GM19023 (cell line): ENCODE data around the gene LNX1.

Source experiments
- ATAC-seq: cut with Tn5 transposase; IDR thresholded peaks from one replicate; pipeline ENCODE4 v1.9.1; 2021; ENCODE audit warnings: mild to moderate bottlenecking, moderate library complexity; ENCODE audit not compliant: unreplicated experiment

Gene LNX1

DNA sequence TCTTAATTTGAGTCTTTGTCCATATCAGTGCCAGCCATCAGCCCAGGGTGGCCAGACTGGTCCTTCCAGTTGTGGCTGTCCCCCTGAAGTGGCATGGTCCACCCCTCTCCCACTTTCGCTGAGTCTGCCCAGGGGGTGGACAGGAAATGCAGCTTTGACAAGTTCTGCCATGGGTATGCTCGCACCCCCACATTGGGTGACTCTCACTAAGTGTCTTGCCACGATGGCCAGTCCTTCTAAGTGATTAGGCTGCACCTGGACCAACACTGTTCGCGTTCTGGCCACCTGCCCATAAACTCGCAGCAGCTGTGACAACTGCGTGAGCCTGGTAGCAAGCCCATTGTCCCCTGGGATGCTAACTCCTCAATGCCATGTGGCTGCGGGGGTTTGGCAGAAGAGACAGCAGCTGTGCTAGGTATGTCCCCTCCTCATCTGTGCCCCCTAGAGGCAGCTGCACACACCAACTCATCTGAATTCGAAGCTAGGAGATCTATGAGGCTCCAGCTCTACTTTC is 10.0 kb upstream of the LNX1 start:
- ATAC-seq = peak; percentile 69

DNA sequence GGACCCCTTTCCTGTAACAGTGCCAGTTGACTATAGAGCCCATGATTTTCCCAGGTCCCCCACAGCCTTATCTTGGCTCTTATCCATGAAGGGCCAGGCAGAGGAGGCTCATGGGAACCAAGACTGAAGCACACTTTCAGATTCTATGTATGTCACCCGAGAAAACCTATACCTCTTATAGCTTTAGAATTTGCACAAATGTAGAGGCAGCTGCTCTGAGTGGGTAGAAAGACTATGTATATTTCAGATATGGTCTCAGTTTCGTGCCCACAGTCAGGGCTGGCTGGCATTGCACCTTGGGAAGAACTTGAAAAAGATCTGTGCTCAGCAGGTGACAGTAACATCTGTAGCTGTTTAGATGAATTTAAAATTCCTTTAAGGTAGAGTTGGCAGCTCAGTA is 8.3 kb upstream of the LNX1 start:
- peak; percentile 52 for ATAC-seq

DNA sequence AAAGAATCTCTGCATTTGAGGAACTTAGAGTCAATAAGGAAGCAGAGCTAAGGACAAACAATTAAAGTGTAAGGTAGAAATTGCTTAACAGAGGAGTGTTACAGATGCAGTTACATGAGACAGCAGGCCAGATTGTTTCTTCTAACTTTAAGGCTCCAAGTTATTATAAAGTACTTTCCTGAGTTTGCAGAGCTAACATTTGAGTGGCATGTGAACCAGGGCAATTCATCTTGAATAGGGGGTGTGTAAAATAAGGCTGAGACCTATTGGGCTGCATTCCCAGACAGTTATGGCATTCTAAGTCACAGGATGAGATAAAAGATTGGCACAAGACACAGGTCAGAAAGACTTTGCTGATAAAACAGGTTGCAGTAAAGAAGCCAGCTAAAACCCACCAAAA is 7.6 kb upstream of the LNX1 start:
- no peak for ATAC-seq

DNA sequence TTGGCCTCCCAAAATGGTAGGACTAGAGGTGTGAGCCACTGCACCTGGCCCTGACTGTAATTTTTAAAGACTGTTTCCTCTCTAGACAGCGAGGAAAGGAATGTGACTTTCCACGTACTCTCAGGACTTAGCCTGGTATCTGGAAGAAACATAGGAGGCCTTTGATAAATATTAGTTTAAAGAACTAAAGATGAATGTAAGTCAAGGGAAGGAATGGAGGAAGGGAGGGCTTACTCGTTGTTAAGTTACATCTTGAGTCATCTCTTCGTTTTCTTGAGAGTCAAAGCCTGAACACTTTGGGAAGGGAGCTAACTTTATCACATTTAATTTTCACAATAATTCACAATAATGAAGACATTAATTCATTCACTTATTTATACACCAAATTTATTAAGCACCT is 7.2 kb upstream of the LNX1 start:
- ATAC-seq = no peak

- ATAC-seq = no peak
These were observed 5.6 kb upstream of the LNX1 start for GRCh38 chr4:53596901-53597300.

DNA sequence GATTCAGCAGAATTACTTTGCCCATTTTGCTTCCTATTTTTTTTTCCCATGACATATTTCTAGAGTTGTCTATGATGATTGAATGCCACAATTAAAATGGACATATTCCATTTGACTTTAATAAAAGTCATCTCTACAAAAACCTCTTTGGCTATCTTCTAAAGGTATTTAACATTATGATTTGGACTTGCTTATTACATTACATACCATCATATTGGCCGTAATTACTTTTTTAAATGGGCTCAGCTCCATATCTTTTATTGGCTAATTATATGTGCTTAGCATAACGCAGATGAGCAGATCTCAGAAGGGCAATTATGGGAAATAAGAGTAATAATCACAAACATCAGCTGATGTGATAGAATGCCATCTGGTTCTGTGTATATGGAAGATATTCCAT is 4.5 kb upstream of the LNX1 start:
- no peak for ATAC-seq

GRCh38 chr4:53595204-53595603 is 3.9 kb upstream of the LNX1 start:
- no peak for ATAC-seq

GRCh38 chr4:53593765-53594164 is 2.5 kb upstream of the LNX1 start:
- ATAC-seq = no peak

DNA sequence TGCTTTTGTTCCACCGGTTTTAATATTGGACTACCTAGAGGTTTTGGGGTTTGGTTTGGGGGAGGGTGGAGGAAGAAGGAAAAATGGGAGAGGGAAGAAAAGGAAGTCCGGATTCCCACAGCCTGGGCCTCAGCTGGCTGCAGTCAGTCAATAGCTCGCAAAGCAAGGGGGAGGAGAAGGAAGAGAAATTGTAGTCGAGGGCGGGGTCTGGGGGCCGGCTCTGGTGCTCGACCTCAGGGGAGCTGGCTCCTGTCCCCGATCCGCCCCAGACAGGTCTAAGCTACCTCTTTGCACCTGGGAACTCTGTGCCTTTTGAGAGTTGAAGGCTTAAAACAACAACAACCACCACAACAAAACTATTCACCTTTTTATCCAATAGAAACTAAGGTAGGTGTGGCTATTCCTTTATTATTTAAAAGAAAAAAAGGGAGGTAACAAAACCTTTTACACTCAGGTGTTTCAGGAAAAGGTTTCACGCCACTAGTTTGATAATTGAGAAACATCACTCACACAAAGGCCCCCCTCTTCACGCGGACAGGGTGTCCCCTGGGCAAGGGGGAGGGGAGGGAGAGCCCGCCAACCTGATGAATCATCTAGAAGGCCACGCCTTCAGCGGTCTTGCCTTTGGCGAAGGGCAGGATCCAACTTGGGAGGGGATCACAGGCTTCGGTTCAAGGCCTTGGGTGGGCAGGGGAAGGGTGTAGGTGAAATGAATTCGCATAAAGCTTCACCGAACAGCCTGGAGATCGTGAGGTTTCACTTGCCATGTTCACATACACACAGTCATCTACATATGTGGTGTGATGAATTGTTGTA is 1.6 kb upstream of the LNX1 start:
- no peak for ATAC-seq

DNA sequence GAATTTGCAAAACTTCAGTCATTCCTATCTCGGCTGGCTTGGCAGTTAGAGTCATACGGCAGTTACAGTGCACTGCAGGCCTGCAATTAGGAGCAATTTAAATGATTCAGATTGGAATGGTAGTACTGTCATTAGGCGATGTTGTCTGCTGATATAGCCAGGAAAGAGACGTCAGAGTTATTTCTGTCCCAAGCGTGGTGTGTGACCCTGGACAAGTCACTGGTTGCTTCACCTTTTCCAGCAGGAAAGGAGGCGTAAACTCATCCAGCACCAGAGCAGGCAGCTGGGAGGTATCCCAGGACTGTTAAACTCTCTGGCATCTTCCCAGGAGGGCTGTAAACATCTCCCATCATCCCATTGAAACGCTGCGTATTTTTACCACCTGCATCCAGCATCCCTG is 836 bp upstream of the LNX1 start:
- ATAC-seq = no peak

GRCh38 chr4:53590187-53590586 is 1.1 kb downstream of the LNX1 start:
- ATAC-seq = no peak

- no peak for ATAC-seq
These were observed 1.8 kb downstream of the LNX1 start for GRCh38 chr4:53589511-53589910.

GRCh38 chr4:53587135-53587534 is 4.2 kb downstream of the LNX1 start:
- no peak for ATAC-seq

DNA sequence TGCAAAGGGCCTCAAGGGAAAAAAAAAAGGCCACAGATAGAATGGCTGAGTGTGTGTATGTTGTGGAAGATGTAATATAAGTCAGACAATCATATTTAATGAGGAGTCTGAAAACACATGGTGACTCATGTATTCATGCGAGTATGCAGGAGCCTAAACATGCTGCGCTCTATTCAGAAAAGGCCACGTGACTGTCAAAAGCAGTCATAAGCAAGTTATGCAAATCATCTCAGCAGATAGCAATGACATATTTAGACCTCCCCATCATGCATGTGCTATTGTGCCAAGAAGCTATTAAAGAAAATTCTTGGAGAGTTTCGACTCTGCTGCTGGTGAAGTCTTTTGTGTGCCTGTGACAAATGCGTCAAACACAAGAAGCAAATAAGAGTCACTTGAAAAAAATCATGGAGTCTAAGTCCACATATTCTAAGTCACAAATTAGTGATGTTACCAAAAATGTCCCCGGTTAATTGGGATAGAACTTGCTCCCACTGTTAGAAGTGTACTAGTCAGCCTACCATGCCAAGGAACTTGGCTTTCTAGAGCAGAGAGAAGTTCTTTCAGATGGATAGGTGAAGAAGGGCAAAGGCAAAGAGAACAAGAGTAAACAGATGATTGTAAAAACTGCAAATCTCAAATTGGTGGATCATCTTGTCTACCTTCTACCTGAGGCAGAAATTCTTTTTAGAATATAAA is 5.0 kb downstream of the LNX1 start:
- no peak for ATAC-seq

DNA sequence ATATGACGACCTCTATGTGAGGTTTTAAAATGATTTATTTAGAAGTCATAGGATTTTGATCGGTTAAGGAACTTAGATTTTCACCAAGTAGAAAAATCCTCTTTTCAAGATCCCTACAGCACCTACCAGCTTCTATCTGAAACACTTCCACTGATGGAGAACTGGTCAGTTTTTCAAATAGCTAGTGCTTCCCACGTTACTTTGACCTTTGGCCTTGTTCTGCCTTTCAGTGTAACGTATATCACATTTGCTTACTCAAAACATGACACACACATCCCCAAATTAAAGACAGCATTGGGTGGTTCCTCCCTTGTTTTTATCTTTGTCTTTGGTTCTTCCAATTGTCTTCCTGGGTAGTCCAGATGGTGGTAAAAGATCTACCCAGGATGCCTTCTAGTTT is 6.6 kb downstream of the LNX1 start:
- ATAC-seq = no peak

DNA sequence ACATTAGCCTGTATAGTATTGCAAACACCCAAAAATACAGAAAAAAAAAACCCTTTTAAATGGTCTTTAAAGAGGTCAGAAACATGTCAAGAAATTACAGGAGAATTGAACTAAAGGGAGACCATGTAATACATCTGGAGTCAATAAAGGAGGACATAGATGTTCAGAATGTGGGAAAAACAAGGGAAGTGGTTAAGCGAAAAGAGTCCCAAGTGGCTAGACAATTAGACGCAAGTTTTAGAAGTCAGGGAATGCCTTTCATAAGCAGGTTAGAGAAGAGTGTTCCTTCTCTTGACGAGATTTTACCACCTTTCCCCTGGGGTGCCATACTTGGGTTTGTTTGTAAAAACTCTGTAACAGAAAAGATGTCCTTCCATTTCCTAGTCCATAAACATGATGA is 7.8 kb downstream of the LNX1 start:
- ATAC-seq = no peak

DNA sequence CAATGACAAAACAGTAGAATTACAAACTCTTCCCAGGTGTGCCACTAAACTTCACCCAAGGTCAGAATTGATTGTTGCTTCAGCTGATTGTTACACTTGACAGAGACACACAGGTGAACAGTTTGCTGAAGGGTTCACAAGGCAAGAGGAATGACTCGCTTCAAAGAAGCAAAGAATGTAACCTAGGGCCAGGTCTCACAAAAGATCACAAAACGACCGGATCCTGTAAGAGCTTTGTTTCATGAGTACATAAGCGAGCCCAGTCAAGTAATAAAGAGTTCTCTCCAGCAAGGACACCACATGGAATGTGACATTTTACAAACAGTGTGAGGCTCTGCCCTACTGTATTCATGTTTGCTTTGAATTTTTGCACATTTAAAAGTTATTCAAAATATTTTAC is 9.1 kb downstream of the LNX1 start:
- ATAC-seq = no peak

- ATAC-seq = no peak
These were observed 11.0 kb downstream of the LNX1 start for GRCh38 chr4:53580274-53580673.

GRCh38 chr4:53579826-53580225 is 11.5 kb downstream of the LNX1 start:
- no peak for ATAC-seq

DNA sequence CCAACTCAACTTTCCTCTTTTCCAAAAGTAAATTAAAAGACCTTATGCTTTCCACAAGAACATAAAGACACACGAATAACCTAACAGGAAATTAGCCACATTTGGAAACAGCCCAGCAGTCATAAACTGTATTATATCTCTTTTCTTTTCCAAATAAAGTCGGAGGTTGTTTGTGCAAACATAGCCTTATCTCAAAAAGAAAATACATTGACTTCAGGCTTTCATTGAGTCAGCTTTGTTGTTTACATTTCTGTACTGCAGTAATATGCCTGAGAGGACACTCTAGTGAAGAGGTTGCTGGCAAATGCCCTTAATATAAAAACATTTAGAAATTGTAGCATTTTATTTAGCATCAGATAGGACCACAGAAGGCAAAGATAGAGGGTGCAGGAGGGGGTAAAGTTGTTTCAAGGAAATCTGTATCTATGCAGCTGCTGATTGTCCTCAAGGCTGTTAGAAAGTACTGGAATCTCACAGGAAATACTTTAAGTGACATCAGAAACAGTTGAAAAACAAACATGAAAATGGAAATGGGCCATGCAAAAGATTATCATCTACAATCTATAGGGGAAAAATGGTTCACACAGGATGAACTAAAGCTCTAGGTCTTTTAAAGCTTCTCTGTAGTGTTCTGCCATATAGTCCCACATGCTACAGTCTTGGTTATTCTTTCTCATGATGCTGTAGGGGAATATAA is 14.5 kb downstream of the LNX1 start:
- ATAC-seq = no peak

GRCh38 chr4:53576071-53576617 is 15.1 kb downstream of the LNX1 start:
- no peak for ATAC-seq
